Astrocyte (in vitro differentiated cells and primary cell): ENCODE results near the gene CTCF. TPM values are rescaled to one million over a fixed set of nuclear protein-coding genes. Genes with fewer than 3 reads are reported as not detected.

Experiments
- DNase-seq: peaks from one replicate; pipeline ENCODE4 v3.0.0-alpha.2; 2010; ENCODE audit warnings: low read depth
- FAIRE-seq: peaks from 2 replicates; lab custom pipeline; 2011; peaks lifted over from hg19 to GRCh38; lab: Jason Lieb, UNC
- H2AFZ ChIP-seq: 2 replicates; pipeline ENCODE4 v1.6.0; 2012; ENCODE audit warnings: low read depth, low read length, inconsistent platforms
- H3K27ac ChIP-seq: 2 replicates; pipeline ENCODE4 v1.5.1; 2011; ENCODE audit warnings: low read depth, low read length, inconsistent platforms
- H3K27me3 ChIP-seq: 2 replicates; pipeline ENCODE4 v1.6.0; 2011; ENCODE audit warnings: low read length, inconsistent platforms; ENCODE audit not compliant: insufficient read depth
- H3K36me3 ChIP-seq: 2 replicates; pipeline ENCODE4 v1.5.1; 2011; ENCODE audit warnings: low read length, inconsistent platforms; ENCODE audit not compliant: insufficient read depth
- H3K4me1 ChIP-seq: 2 replicates; pipeline ENCODE4 v1.5.1; 2011; ENCODE audit warnings: low read length, inconsistent platforms; ENCODE audit not compliant: insufficient read depth
- H3K4me2 ChIP-seq: 2 replicates; pipeline ENCODE4 v1.6.0; 2012; ENCODE audit warnings: low read length, inconsistent platforms
- H3K4me3 ChIP-seq: 2 replicates; pipeline ENCODE4 v1.5.1; 2011; ENCODE audit warnings: low read depth, mild to moderate bottlenecking, low read length, inconsistent platforms; ENCODE audit not compliant: insufficient read depth
- H3K79me2 ChIP-seq: 2 replicates; pipeline ENCODE4 v1.6.0; 2012; ENCODE audit warnings: mild to moderate bottlenecking, low read length, inconsistent platforms; ENCODE audit not compliant: insufficient read depth
- H3K9ac ChIP-seq: 2 replicates; pipeline ENCODE4 v1.6.0; 2012; ENCODE audit warnings: mild to moderate bottlenecking, low read length, inconsistent platforms
- H3K9me3 ChIP-seq: 2 replicates; pipeline ENCODE4 v1.5.1; 2012; ENCODE audit warnings: low read depth, mild to moderate bottlenecking, low read length, inconsistent platforms; ENCODE audit not compliant: insufficient read depth
- H4K20me1 ChIP-seq: 2 replicates; pipeline ENCODE4 v1.6.0; 2012; ENCODE audit warnings: low read length, inconsistent platforms; ENCODE audit not compliant: insufficient read depth
- H3K27ac Mint-ChIP-seq: one replicate; pipeline ENCODE4 v1.8.0; 2021; ENCODE audit warnings: mild to moderate bottlenecking, mixed read lengths; ENCODE audit not compliant: unreplicated experiment
- H3K27me3 Mint-ChIP-seq: one replicate; pipeline ENCODE4 v1.8.0; 2021; ENCODE audit warnings: low read depth, mixed read lengths; ENCODE audit not compliant: unreplicated experiment
- H3K36me3 Mint-ChIP-seq: one replicate; pipeline ENCODE4 v1.8.0; 2021; ENCODE audit warnings: low read depth, mixed read lengths; ENCODE audit not compliant: unreplicated experiment
- H3K4me1 Mint-ChIP-seq: one replicate; pipeline ENCODE4 v1.8.0; 2021; ENCODE audit warnings: low read depth, mixed read lengths; ENCODE audit not compliant: unreplicated experiment
- H3K4me3 Mint-ChIP-seq: one replicate; pipeline ENCODE4 v1.8.0; 2021; ENCODE audit warnings: mild to moderate bottlenecking, moderate library complexity, mixed read lengths; ENCODE audit not compliant: unreplicated experiment
- H3K9me3 Mint-ChIP-seq: one replicate; pipeline ENCODE4 v1.8.0; 2021; ENCODE audit warnings: mild to moderate bottlenecking, mixed read lengths; ENCODE audit not compliant: unreplicated experiment
- CTCF ChIP-seq: IDR thresholded peaks from 2 replicates; pipeline ENCODE4 v1.5.1; 2011; ENCODE audit warnings: low read depth, mild to moderate bottlenecking, inconsistent platforms, low read length, moderate library complexity; ENCODE audit not compliant: insufficient read depth
- EZH2 ChIP-seq: IDR thresholded peaks from 2 replicates; pipeline ENCODE4 v1.6.1; 2012; ENCODE audit warnings: mild to moderate bottlenecking, low read length, inconsistent platforms; ENCODE audit not compliant: insufficient read depth
- total RNA-seq: library from RNA; stranded (reverse); gene quantifications from 2 replicates; pipeline ENCODE4 v1.2.1, GENCODE V29; 2021

Gene CTCF
- total RNA-seq, 1 donor from 2014 or later: 26.8 TPM

GRCh38 chr16:67518676-67519075 lies 43.6 kb upstream of the CTCF start:
- Histone ChIP-seq H3K9ac (no peak overlapping the region), H3K27me3 (no peaks in the 10 kb centered on the region), H3K4me2 (no peak overlapping the region), H3K27ac (no peak overlapping the region), H3K4me1 (peaks cover 15% of the 10 kb centered on the region), H3K9me3 (no peaks in the 10 kb centered on the region), H3K79me2 (no peaks in the 10 kb centered on the region), H4K20me1 (no peaks in the 10 kb centered on the region), H3K36me3 (no peaks in the 10 kb centered on the region), H2AFZ (no peak overlapping the region), H3K4me3 (no peak overlapping the region)
- no peaks in the 10 kb centered on the region for H3K9me3 Mint-ChIP-seq
- DNase-seq (no peak), FAIRE-seq (no peak)
- TF ChIP-seq EZH2: no peak
- no peak for TF ChIP-seq CTCF
- no peak overlapping the region for H3K4me3 Mint-ChIP-seq
- H3K4me1 Mint-ChIP-seq: peaks cover 13% of the 10 kb centered on the region
- no peaks in the 10 kb centered on the region for H3K36me3 Mint-ChIP-seq
- H3K27me3 Mint-ChIP-seq: peaks cover 15% of the 10 kb centered on the region
- no peak overlapping the region for H3K27ac Mint-ChIP-seq

GRCh38 chr16:67519242-67519641 lies 43.1 kb upstream of the CTCF start:
- Histone ChIP-seq H3K79me2 (no peaks in the 10 kb centered on the region), H3K9ac (no peak overlapping the region), H3K9me3 (no peaks in the 10 kb centered on the region), H3K4me1 (peaks cover 15% of the 10 kb centered on the region), H3K36me3 (no peaks in the 10 kb centered on the region), H3K27me3 (no peaks in the 10 kb centered on the region), H3K4me2 (no peak overlapping the region), H3K4me3 (no peak overlapping the region), H4K20me1 (no peaks in the 10 kb centered on the region), H2AFZ (no peak overlapping the region), H3K27ac (no peak overlapping the region)
- Mint-ChIP-seq H3K4me1 (peaks cover 13% of the 10 kb centered on the region), H3K4me3 (no peak overlapping the region), H3K27me3 (peaks cover 15% of the 10 kb centered on the region), H3K36me3 (no peaks in the 10 kb centered on the region), H3K27ac (no peak overlapping the region), H3K9me3 (no peaks in the 10 kb centered on the region)
- no peak for DNase-seq
- TF ChIP-seq EZH2 (no peak), CTCF (no peak)
- FAIRE-seq: no peak

GRCh38 chr16:67521095-67521804 lies 41.1 kb upstream of the CTCF start:
- no peak for FAIRE-seq
- TF ChIP-seq CTCF (peak; percentile 94), EZH2 (no peak)
- peaks cover 27% of the 10 kb centered on the region for H3K27me3 Mint-ChIP-seq

More at GRCh38 chr16:67521095-67521804, 41.1 kb upstream of the CTCF start:
- peak overlapping the region; percentile 63 for H3K4me3 ChIP-seq
- no peaks in the 10 kb centered on the region for H3K36me3 ChIP-seq
- no peaks in the 10 kb centered on the region for H3K9me3 ChIP-seq
- Mint-ChIP-seq H3K9me3 (peaks cover 4% of the 10 kb centered on the region), H3K27ac (peak overlapping the region; percentile 97), H3K4me1 (peaks cover 22% of the 10 kb centered on the region), H3K36me3 (no peaks in the 10 kb centered on the region), H3K4me3 (peak overlapping the region; percentile 88)
- H3K27me3 ChIP-seq: no peaks in the 10 kb centered on the region
- H3K27ac ChIP-seq: peak overlapping the region; percentile 89
- H3K4me1 ChIP-seq: peaks cover 18% of the 10 kb centered on the region
- H3K9ac ChIP-seq: peak overlapping the region; percentile 87
- no peaks in the 10 kb centered on the region for H4K20me1 ChIP-seq
- DNase-seq: peak; percentile 78
- H3K4me2 ChIP-seq: peak overlapping the region; percentile 98
- peak overlapping the region; percentile 93 for H2AFZ ChIP-seq
- H3K79me2 ChIP-seq: no peaks in the 10 kb centered on the region
